Neural cell (in vitro differentiated cells): Measurements from ENCODE around the gene ZNF552.
"Not testable (repeated sequence)": the region's sequence is repeated elsewhere in the genome, so short reads cannot be mapped to it uniquely, and the experiment has no call there.

Source experiments
- EP300 ChIP-seq: fragments of 450-650 bp; conservative IDR thresholded peaks from 2 replicates; pipeline ENCODE4 v1.6.1; 2014; ENCODE audit warnings: antibody characterized with exemption, mild to moderate bottlenecking, moderate library complexity; ENCODE audit not compliant: poor library complexity, severe bottlenecking
- EZH2 ChIP-seq: fragments of 200-600, 300-800 bp; shearing (Covaris generic), sonication (generic); IDR thresholded peaks from 2 replicates; pipeline ENCODE4 v1.6.1; 2014; ENCODE audit warnings: antibody characterized with exemption, low read length, borderline replicate concordance, mild to moderate bottlenecking; ENCODE audit not compliant: insufficient read depth, poor library complexity, severe bottlenecking
- MXI1 ChIP-seq: fragments of 450-650 bp; conservative IDR thresholded peaks from 2 replicates; pipeline ENCODE4 v1.6.1; 2014; ENCODE audit warnings: antibody characterized with exemption, mild to moderate bottlenecking; ENCODE audit not compliant: poor library complexity, severe bottlenecking
- POLR2AphosphoS5 ChIP-seq: IDR thresholded peaks from 2 replicates; pipeline ENCODE4 v1.6.1; 2012
- RAD21 ChIP-seq: fragments of 450-650 bp; conservative IDR thresholded peaks from 2 replicates; pipeline ENCODE4 v1.6.1; 2014; ENCODE audit warnings: antibody characterized with exemption, mild to moderate bottlenecking, moderate library complexity
- TAF1 ChIP-seq: IDR thresholded peaks from 2 replicates; pipeline ENCODE4 v1.6.1; 2012; ENCODE audit warnings: low read depth
- TF ChIP-seq, protein P1 (sequence below): fragments of 450-650 bp; IDR thresholded peaks from 2 replicates; pipeline ENCODE4 v1.5.1; 2014; ENCODE audit warnings: antibody characterized with exemption, mild to moderate bottlenecking, moderate library complexity; ENCODE audit not compliant: poor library complexity, severe bottlenecking
- TF ChIP-seq, protein P2 (sequence below): IDR thresholded peaks from 2 replicates; pipeline ENCODE4 v1.6.1; 2012; ENCODE audit warnings: borderline replicate concordance

DNA sequence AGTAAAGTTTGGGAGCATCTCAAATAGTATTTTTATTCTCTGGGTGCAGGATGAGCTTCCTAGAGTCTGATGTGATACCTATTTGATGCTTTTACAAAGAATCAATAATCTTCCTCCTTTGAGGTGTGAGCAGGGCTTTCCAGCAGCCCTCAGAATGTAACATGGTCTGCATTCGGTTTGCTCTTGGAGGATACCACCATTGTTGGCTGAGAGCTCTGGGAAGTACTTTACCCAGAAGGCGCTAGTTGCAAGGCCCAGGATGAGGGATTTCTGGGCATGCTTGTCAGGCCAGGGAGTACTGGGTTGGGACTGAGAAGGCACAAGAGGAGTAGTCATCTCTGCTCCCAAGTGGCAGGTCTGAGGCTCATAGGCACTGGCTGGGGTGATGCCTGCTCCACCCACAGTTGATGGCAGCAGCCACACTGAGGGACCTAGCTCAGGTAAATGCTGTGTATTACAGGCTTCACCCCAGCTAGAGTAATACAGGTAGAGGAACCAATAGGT is 34.5 kb upstream of the ZNF552 start:
- TF ChIP-seq, protein P1, sequence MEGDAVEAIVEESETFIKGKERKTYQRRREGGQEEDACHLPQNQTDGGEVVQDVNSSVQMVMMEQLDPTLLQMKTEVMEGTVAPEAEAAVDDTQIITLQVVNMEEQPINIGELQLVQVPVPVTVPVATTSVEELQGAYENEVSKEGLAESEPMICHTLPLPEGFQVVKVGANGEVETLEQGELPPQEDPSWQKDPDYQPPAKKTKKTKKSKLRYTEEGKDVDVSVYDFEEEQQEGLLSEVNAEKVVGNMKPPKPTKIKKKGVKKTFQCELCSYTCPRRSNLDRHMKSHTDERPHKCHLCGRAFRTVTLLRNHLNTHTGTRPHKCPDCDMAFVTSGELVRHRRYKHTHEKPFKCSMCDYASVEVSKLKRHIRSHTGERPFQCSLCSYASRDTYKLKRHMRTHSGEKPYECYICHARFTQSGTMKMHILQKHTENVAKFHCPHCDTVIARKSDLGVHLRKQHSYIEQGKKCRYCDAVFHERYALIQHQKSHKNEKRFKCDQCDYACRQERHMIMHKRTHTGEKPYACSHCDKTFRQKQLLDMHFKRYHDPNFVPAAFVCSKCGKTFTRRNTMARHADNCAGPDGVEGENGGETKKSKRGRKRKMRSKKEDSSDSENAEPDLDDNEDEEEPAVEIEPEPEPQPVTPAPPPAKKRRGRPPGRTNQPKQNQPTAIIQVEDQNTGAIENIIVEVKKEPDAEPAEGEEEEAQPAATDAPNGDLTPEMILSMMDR = not testable (repeated sequence)
- TF ChIP-seq EZH2, RAD21, TAF1, POLR2AphosphoS5, EP300, MXI1: not testable (repeated sequence)
- TF ChIP-seq, protein P2, sequence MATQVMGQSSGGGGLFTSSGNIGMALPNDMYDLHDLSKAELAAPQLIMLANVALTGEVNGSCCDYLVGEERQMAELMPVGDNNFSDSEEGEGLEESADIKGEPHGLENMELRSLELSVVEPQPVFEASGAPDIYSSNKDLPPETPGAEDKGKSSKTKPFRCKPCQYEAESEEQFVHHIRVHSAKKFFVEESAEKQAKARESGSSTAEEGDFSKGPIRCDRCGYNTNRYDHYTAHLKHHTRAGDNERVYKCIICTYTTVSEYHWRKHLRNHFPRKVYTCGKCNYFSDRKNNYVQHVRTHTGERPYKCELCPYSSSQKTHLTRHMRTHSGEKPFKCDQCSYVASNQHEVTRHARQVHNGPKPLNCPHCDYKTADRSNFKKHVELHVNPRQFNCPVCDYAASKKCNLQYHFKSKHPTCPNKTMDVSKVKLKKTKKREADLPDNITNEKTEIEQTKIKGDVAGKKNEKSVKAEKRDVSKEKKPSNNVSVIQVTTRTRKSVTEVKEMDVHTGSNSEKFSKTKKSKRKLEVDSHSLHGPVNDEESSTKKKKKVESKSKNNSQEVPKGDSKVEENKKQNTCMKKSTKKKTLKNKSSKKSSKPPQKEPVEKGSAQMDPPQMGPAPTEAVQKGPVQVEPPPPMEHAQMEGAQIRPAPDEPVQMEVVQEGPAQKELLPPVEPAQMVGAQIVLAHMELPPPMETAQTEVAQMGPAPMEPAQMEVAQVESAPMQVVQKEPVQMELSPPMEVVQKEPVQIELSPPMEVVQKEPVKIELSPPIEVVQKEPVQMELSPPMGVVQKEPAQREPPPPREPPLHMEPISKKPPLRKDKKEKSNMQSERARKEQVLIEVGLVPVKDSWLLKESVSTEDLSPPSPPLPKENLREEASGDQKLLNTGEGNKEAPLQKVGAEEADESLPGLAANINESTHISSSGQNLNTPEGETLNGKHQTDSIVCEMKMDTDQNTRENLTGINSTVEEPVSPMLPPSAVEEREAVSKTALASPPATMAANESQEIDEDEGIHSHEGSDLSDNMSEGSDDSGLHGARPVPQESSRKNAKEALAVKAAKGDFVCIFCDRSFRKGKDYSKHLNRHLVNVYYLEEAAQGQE = not testable (repeated sequence)
